ENCODE data around the gene TEX12. TPM values are rescaled to one million over a fixed set of nuclear protein-coding genes. Genes with fewer than 3 reads are reported as not detected.

TEX12 gene
- total and polyA plus RNA-seq, 2 of the 8 experiments (the other 6 are each of a cell fraction or from before 2014, with no cell fraction given), result not detected

- Histone ChIP-seq H3K4me1 (replicated peaks in 1 of 4; ENCODE audit: control insufficient read depth in 3 of 4, insufficient read depth in 4 of 4, low read length in 3 of 4) (no peaks in the 10 kb centered on the region), H3K4me2 (ENCODE audit: insufficient read depth in 1 of 2, low read depth in 2 of 2, low read length in 2 of 2) (no peak overlapping the region), H3K23me2 (ENCODE audit: low read depth, low read length) (no peaks in the 10 kb centered on the region), H3K79me2 (ENCODE audit: control insufficient read depth in 1 of 2, insufficient read depth in 2 of 2, low read length in 2 of 2) (no peaks in the 10 kb centered on the region), H3K23ac (ENCODE audit: insufficient read length) (no peak overlapping the region), H2BK12ac (ENCODE audit: low read depth, low read length) (no peak overlapping the region), H4K8ac (ENCODE audit: extremely low read depth, insufficient read depth, low read length) (no peak overlapping the region), H2AFZ (ENCODE audit: low read length) (no peak overlapping the region), H2BK120ac (replicated peaks; ENCODE audit: low read depth, low read length) (no peak overlapping the region), H3K27ac (ENCODE audit: low read depth, low read length) (no peak overlapping the region), H2AK5ac (ENCODE audit: low read depth, low read length) (no peak overlapping the region), H3K14ac (ENCODE audit: insufficient read length) (no peak overlapping the region), H3K79me1 (ENCODE audit: low read depth, low read length) (no peaks in the 10 kb centered on the region), H3K56ac (replicated peaks; ENCODE audit: insufficient read length, low read depth, low read length) (no peak overlapping the region), H3K27me3 (replicated peaks in 1 of 4; ENCODE audit: control insufficient read depth in 3 of 4, extremely low read depth in 1 of 4, insufficient read depth in 3 of 4, low read length in 3 of 4) (no peaks in the 10 kb centered on the region), H2BK5ac (ENCODE audit: low read depth, low read length) (no peak overlapping the region), H3K18ac (ENCODE audit: extremely low read depth, low read length) (no peak overlapping the region), H4K5ac (ENCODE audit: insufficient read length, low read depth, low read length) (no peak overlapping the region), H3K9me3 (ENCODE audit: insufficient read depth in 2 of 2, low read depth in 1 of 2, low read length in 1 of 2) (no peaks in the 10 kb centered on the region), H4K20me1 (replicated peaks in 1 of 2; ENCODE audit: control insufficient read depth in 1 of 2, insufficient read depth in 2 of 2, low read length in 2 of 2) (no peaks in the 10 kb centered on the region), H3K9ac (replicated peaks in 1 of 4; ENCODE audit: extremely low read depth in 1 of 4, low read depth in 3 of 4, low read length in 3 of 4) (no peak overlapping the region), H3K36me3 (ENCODE audit: control insufficient read depth in 2 of 4, insufficient read depth in 4 of 4, low read length in 3 of 4) (no peaks in the 10 kb centered on the region), H3K4me3 (ENCODE audit: extremely low read depth in 1 of 4, insufficient read depth in 2 of 4, low read depth in 3 of 4, low read length in 4 of 4) (no peak overlapping the region), H2BK20ac (ENCODE audit: low read length) (no peak overlapping the region), H3K4ac (replicated peaks; ENCODE audit: insufficient read length, low read depth, low read length) (no peak overlapping the region), H4K91ac (replicated peaks; ENCODE audit: insufficient read length, low read length) (no peak overlapping the region), H2BK15ac (ENCODE audit: low read length) (no peak overlapping the region)
- WGBS, 2 experiments (ENCODE audit: extremely low coverage in 1 of 2, insufficient coverage in 1 of 2, insufficient read length in 1 of 2, insufficient replicate concordance in 2 of 2, low coverage in 1 of 2, low lambda C conversion rate in 2 of 2, missing lambda C conversion rate in 1 of 2), result 90% methylated on average over 5 of the region's 5 CpGs; no CpG with 5 or more reads in 1 of the 2 experiments
- POLR2A ChIA-PET (ENCODE audit: partially characterized antibody), result no interaction called here
- CTCF ChIA-PET (ENCODE audit: partially characterized antibody), result interaction anchor here (0.7 to 1.3 kb wide), 3 partner anchors 25 to 130 kb away, joined by 3 read pairs; partner anchors contain the start of gene BCO2
- no peak for DNase-seq (ENCODE audit: low read depth in 1 of 2, low spot score in 2 of 2)
- no peak for FAIRE-seq
- TF ChIP-seq CHD2 (IDR thresholded peaks at IDR 0.05; ENCODE audit: low read length) (no peak), CHD1 (IDR thresholded peaks at IDR 0.05; ENCODE audit: low read depth, low read length) (no peak), SP2 (IDR thresholded peaks at IDR 0.05; ENCODE audit: low read length) (no peak), RBBP5 (IDR thresholded peaks at IDR 0.05; ENCODE audit: borderline replicate concordance, low read depth, low read length) (no peak)
Observed at GRCh38 chr11:112150517-112150916, 16.7 kb upstream of the TEX12 start.
